Stimulated activated CD4-positive, alpha-beta T cell treated with anti-CD3 and anti-CD28 coated beads, Interleukin-2, amount 100 ng/mL, for 4 hours (primary cell): ENCODE results near the gene DEFB114.

Source experiments
- DNase-seq: peaks from one replicate; pipeline ENCODE4 v3.0.0-alpha.2; 2020; ENCODE audit warnings: low read depth

The DEFB114 gene

DNA sequence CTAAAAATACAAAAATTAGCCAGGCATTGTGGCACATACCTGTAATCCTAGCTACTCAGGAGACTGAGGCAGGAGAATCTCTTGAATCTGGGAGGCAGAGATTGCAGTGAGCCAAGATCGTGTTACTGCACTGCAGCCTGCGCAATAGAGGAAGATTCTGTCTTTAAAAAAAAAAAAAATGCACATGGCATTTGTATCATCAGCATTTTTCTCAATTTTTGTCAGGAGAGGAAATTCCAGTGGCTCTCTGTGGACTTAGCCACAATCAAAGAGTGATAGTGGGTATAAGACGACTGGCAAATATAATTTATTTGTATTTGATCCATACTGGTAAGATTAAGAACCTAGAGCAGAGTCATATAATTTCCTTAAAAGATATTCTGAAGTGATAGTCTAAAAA is 28.6 kb downstream of the DEFB114 start:
- no peak for DNase-seq

DNA sequence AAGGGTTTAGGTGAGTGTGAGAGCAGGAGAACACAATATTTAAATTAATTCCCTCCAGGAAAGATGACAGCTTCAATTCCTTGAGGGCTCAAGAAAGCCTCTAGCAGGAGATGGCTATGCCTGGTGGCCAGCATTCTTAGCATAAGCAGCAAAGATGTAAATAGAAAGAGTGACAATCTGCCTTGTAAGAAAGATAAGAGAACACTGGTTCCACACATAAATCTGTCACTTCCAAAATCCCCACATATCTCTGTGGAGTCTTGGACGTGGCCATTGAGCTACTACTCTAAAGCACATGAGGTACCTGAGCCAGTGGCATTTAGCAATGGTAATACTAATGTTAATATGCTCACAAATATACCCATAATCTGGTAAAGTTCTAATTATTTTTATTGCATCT is 29.2 kb downstream of the DEFB114 start:
- DNase-seq = no peak

DNA sequence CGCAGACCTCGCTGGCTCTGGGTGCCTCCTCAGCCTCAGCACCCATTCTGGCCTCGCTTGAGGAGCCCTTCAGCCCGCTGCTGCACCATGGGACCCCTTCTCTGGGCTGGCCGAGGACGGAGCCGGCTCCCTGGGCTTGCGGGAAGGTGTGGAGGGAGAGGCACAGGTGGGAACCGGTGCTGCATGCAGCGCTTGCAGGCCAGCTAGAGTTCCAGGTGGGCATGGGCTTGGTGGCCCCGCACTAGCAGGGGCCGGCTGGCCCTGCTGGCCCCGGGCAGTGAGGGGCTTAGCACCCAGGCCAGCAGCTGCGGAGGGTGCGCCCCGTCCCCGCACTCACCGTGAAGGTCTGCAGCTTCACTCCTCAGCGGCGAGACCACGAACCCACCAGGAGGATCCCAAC is 30.4 kb downstream of the DEFB114 start:
- DNase-seq = no peak

DNA sequence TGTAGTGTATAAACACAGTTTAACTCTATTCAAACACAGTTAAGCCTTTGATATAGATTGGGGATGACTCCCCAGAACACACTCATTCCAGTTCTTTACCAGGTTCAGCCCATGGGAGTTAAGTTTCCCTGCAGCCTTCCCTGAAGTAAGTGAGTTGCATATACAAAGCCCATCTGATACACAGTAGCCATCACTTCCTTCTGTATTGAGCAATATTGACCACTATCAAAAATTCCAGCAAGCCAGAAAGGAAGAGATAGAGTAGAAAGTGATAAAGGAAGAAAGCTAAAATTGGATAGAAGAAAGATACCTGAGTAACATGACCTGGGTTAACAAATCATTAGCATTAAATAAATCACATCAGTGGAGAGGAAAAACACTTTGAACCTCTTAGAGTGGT is 34.6 kb downstream of the DEFB114 start:
- no peak for DNase-seq

DNA sequence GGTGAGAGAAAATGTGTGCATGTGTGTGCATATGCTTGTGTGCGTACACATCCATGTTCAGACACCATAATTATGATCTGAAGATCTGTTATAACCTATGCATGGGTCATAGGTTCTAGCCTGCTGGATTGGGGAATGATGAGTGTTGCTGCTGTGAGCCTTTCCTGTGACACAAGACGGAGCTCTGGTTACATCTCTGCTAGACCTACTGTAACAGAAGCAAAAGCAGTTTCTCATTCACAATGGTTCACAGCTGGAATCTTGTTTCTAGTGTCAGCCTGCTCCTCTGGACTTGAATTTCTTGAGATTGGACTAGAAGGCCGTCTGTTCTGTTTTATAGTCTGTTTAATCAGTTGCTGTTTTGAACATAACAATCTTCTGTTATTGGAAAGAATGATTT is 40.1 kb downstream of the DEFB114 start:
- no peak for DNase-seq

DNA sequence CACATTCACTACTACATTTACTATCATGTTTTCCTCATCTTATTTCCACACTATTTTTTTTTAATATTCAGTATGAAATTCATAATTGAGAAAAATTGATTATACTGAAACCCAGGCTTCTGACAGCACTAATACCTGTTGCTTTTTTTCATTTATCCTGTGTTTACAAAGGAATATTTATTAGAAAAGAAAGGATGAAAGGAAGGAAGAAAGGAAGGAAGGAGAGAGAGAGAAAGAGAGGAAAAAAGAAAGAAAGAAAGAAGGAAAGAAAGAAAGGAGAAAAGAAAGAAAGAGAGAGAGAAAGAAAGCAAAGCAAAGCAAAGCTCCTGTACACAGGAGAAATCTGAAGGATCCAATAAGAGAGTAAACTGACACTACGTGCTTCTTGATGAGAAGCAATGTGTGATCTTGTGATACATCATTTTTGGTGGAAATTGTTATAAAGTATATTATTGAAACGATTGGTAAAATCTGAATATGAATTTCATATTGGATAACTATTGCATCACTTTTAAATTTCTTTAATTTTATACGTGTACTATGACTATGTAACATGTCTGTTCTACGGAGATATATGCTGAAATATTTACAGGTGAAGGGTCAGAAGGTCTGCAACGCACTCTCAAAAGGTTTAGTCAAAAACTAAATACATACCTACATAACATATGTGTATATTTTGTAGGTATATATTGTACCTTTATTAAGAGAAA is 43.9 kb downstream of the DEFB114 start:
- no peak for DNase-seq

DNA sequence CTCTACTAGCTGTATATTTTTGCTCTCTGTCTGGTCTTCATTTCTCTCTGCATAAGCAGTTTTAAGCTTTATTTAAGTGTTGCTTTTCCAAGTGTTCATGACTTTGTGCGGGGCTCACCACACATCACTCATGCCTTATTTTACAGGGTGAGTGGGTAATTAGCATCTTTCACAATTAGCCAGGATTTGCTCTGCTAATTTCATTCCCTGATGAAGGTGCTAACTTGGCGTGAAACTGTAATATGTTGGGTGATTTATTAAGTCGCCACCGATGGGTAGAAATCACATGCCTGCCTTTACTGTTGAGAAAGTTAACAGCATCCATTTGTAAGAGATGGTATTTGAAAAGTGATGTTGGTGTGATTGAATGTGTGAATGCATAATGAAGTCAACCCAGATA is 44.7 kb downstream of the DEFB114 start:
- no peak for DNase-seq

DNA sequence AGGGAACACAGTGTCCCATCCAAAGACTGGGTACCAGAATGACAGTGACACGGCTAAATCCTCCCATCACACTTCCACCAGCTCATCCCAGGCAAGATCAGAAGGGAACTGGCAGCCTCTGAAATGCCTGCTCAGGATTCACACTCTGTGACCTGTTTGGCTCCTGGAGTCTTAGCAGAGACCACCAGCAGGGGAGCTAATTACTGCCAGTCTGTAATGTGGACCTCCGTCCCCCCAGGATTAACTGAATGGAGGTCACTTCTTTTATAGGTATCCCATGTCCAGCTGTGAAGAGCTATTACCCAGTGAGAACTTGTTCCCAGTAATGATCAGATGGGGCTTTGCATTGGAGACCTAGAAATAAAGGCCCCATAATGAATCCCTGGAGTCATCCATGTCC is 45.2 kb downstream of the DEFB114 start:
- no peak for DNase-seq

DNA sequence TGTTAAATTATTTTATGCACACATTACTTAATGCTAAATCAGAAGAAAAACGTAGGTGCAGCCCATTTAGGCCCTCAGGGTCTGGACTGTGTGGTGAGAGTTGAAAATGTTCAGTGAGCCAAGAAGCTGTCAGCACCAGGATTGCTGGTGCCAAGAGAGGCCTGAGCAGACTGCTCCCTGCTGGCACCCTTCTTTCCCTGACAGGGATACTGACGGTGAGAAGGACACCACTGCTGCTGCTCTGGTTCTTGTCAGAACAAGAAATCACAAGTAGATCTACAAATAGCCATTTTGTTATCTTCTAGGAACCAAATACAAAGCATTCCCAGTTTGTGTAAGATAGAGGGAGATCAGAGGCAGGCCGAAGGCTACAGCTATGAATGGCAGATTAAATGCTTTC is 48.9 kb downstream of the DEFB114 start:
- DNase-seq = no peak

DNA sequence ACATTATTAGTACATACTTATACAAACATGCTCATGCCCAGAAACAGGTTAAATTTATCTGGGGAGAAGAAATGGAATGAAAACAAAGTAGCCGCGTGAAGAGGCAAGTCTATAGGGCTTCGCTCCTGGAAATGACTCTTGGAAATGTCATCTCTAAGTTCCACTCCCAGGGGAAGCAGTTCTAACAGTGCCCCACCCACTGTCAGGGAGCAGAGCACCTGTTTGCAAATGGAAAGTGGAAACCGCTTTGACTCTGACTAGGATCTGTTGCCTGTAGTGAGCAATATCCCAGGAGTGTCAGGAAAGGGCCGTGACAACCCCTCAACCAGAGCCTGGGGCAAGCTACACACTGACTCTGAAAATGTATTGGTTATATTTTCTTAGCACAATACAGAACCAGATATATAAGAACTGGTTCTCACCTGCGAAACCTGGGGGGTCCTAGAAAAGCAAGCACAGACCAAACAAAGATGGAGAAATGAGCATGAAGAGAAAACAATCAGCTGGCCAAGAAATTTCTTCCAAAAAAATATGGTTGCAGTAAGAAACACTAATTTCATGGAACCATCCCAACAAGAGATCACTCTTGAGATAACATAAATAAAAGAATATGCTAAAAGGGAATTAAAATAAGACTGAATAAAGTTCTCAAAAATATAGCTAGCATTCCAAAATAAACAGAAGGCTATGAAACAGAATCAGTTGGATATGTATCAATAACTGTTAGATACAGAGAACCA is 50.2 kb downstream of the DEFB114 start:
- no peak for DNase-seq

DNA sequence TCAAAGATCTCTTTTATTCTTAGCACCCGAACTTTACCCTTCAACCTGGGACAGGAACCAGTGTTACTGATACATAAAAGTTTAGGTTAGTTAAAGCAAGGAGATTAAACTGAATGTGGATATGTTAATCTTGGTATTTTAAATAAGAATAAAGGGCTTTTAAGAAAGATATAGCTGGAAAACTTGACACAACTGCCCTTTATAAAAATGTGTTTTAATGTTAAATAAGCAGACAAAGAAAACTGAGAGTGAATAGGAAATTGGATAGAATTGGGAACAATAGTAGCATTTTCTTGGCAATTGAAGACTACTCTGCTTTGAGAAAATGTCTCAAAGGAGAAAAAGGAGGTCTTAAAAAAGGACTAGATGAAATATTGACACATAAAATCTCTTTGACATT is 51.8 kb downstream of the DEFB114 start:
- no peak for DNase-seq

DNA sequence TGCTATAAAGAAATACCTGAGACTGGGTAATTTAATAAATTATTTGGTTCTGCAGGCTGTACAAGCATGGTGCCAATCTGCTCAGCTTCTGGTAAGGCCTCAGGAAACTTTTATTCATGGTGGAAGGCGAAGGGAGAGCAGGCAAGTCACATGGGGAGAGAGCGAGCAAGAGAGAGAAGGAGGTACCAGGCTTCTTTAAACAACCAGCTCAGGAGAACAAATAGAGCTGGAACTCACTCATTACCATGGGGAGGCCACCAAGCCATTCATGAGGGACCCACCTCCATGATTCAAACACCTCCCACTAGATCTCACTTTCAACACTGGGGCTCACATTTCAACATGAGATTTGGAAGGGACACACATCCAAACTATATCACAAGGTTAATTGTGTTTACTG is 52.7 kb downstream of the DEFB114 start:
- no peak for DNase-seq
